WTC11 (cell line): ENCODE measurements around the gene MMP8.

Experiments used
- CBFB ChIP-seq: sonication (generic); formaldehyde crosslinking; IDR thresholded peaks from 2 replicates; pipeline ENCODE4 v1.8.1; 2022; ENCODE audit warnings: mild to moderate bottlenecking, low read depth, missing genetic modification reagents
- CREB1 ChIP-seq: sonication (generic); formaldehyde crosslinking; IDR thresholded peaks from 2 replicates; pipeline ENCODE4 v1.8.0; 2023; ENCODE audit warnings: mild to moderate bottlenecking, missing genetic modification reagents
- ETV6 ChIP-seq: sonication (generic); formaldehyde crosslinking; IDR thresholded peaks from 2 replicates; pipeline ENCODE4 v1.8.1; 2022; ENCODE audit warnings: mild to moderate bottlenecking, missing genetic modification reagents
- FOXK1 ChIP-seq: sonication (generic); formaldehyde crosslinking; IDR thresholded peaks from 2 replicates; pipeline ENCODE4 v1.8.0; 2022; ENCODE audit warnings: mild to moderate bottlenecking, moderate library complexity, missing genetic modification reagents
- NFYB ChIP-seq: sonication (generic); formaldehyde crosslinking; conservative IDR thresholded peaks from 2 replicates; pipeline ENCODE4 v1.8.0; 2022; ENCODE audit warnings: low read depth, missing genetic modification reagents
- ZNF263 ChIP-seq: sonication (generic); formaldehyde crosslinking; IDR thresholded peaks from 2 replicates; pipeline ENCODE4 v1.8.1; 2022; ENCODE audit warnings: low read depth, mild to moderate bottlenecking, moderate library complexity, missing genetic modification reagents
- ZNF671 ChIP-seq: fragments of 250-450 bp; sonication (Bioruptor Pico); IDR thresholded peaks from 2 replicates; pipeline ENCODE4 v1.8.0; 2021; ENCODE audit warnings: mild to moderate bottlenecking
- TF ChIP-seq, protein P1 (sequence below): fragments of 250-450 bp; sonication (Bioruptor Pico); IDR thresholded peaks from 2 replicates; pipeline ENCODE4 v2.1.2; 2022; ENCODE audit warnings: mild to moderate bottlenecking, moderate library complexity
- TF ChIP-seq, protein P2 (sequence below): fragments of 200-600 bp; IDR thresholded peaks from 2 replicates; pipeline ENCODE4 v1.8.0; 2022; ENCODE audit warnings: antibody characterized with exemption
- TF ChIP-seq, protein P3 (sequence below): sonication (generic); formaldehyde crosslinking; IDR thresholded peaks from 2 replicates; pipeline ENCODE4 v1.8.0; 2022; ENCODE audit warnings: mild to moderate bottlenecking, missing genetic modification reagents
- TF ChIP-seq, protein P4 (sequence below): sonication (generic); formaldehyde crosslinking; IDR thresholded peaks from 2 replicates; pipeline ENCODE4 v1.8.1; 2023; ENCODE audit warnings: mild to moderate bottlenecking, missing genetic modification reagents
- TF ChIP-seq, protein P5 (sequence below): sonication (generic); formaldehyde crosslinking; IDR thresholded peaks from 2 replicates; pipeline ENCODE4 v1.8.0; 2022; ENCODE audit warnings: missing genetic modification reagents
- TF ChIP-seq, protein P6 (sequence below): sonication (generic); formaldehyde crosslinking; IDR thresholded peaks from 2 replicates; pipeline ENCODE4 v1.8.1; 2023; ENCODE audit warnings: mild to moderate bottlenecking, missing genetic modification reagents, moderate library complexity

DNA sequence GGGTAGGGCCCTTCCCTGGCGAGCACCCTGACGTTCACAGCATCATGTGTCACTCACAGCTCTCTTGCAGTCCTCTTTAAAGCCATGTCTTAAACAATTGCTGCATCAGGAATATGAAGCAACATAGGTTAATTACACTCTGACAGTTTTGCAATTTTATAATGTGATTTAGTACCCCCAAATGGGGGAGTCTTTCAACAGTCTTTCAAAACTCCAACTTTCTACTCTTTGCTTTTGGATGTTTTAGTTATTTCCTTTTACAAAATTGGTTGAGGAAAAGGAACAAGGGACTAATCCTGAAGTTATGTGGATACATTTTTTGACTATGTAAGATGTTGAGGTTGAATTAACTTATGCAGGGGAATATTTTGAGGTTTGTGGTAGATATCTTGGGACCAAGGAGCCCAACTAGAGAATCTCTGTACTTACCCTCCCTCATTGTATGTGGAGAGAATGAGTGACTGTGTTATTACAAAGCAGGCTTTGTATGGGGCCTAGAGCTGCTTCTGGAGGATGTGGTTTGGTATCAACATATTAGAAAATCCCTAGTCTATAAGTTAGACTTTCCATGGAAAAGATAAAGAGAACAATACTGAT is at the start of gene MMP8:
- TF ChIP-seq CREB1 (no peak), NFYB (CRISPR knock-in tag) (no peak), ZNF263 (CRISPR knock-in tag) (no peak), CBFB (CRISPR knock-in tag) (no peak), ETV6 (CRISPR knock-in tag) (no peak), FOXK1 (CRISPR knock-in tag) (no peak), ZNF671 (no peak)
- TF ChIP-seq, protein P1, sequence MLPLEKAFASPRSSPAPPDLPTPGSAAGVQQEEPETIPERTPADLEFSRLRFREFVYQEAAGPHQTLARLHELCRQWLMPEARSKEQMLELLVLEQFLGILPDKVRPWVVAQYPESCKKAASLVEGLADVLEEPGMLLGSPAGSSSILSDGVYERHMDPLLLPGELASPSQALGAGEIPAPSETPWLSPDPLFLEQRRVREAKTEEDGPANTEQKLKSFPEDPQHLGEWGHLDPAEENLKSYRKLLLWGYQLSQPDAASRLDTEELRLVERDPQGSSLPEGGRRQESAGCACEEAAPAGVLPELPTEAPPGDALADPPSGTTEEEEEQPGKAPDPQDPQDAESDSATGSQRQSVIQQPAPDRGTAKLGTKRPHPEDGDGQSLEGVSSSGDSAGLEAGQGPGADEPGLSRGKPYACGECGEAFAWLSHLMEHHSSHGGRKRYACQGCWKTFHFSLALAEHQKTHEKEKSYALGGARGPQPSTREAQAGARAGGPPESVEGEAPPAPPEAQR (CRISPR knock-in tag): no peak
- TF ChIP-seq, protein P2, sequence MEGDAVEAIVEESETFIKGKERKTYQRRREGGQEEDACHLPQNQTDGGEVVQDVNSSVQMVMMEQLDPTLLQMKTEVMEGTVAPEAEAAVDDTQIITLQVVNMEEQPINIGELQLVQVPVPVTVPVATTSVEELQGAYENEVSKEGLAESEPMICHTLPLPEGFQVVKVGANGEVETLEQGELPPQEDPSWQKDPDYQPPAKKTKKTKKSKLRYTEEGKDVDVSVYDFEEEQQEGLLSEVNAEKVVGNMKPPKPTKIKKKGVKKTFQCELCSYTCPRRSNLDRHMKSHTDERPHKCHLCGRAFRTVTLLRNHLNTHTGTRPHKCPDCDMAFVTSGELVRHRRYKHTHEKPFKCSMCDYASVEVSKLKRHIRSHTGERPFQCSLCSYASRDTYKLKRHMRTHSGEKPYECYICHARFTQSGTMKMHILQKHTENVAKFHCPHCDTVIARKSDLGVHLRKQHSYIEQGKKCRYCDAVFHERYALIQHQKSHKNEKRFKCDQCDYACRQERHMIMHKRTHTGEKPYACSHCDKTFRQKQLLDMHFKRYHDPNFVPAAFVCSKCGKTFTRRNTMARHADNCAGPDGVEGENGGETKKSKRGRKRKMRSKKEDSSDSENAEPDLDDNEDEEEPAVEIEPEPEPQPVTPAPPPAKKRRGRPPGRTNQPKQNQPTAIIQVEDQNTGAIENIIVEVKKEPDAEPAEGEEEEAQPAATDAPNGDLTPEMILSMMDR: no peak
- TF ChIP-seq, protein P3, sequence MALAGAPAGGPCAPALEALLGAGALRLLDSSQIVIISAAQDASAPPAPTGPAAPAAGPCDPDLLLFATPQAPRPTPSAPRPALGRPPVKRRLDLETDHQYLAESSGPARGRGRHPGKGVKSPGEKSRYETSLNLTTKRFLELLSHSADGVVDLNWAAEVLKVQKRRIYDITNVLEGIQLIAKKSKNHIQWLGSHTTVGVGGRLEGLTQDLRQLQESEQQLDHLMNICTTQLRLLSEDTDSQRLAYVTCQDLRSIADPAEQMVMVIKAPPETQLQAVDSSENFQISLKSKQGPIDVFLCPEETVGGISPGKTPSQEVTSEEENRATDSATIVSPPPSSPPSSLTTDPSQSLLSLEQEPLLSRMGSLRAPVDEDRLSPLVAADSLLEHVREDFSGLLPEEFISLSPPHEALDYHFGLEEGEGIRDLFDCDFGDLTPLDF: no peak
- TF ChIP-seq, protein P4, sequence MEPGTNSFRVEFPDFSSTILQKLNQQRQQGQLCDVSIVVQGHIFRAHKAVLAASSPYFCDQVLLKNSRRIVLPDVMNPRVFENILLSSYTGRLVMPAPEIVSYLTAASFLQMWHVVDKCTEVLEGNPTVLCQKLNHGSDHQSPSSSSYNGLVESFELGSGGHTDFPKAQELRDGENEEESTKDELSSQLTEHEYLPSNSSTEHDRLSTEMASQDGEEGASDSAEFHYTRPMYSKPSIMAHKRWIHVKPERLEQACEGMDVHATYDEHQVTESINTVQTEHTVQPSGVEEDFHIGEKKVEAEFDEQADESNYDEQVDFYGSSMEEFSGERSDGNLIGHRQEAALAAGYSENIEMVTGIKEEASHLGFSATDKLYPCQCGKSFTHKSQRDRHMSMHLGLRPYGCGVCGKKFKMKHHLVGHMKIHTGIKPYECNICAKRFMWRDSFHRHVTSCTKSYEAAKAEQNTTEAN (CRISPR knock-in tag): no peak
- TF ChIP-seq, protein P5, sequence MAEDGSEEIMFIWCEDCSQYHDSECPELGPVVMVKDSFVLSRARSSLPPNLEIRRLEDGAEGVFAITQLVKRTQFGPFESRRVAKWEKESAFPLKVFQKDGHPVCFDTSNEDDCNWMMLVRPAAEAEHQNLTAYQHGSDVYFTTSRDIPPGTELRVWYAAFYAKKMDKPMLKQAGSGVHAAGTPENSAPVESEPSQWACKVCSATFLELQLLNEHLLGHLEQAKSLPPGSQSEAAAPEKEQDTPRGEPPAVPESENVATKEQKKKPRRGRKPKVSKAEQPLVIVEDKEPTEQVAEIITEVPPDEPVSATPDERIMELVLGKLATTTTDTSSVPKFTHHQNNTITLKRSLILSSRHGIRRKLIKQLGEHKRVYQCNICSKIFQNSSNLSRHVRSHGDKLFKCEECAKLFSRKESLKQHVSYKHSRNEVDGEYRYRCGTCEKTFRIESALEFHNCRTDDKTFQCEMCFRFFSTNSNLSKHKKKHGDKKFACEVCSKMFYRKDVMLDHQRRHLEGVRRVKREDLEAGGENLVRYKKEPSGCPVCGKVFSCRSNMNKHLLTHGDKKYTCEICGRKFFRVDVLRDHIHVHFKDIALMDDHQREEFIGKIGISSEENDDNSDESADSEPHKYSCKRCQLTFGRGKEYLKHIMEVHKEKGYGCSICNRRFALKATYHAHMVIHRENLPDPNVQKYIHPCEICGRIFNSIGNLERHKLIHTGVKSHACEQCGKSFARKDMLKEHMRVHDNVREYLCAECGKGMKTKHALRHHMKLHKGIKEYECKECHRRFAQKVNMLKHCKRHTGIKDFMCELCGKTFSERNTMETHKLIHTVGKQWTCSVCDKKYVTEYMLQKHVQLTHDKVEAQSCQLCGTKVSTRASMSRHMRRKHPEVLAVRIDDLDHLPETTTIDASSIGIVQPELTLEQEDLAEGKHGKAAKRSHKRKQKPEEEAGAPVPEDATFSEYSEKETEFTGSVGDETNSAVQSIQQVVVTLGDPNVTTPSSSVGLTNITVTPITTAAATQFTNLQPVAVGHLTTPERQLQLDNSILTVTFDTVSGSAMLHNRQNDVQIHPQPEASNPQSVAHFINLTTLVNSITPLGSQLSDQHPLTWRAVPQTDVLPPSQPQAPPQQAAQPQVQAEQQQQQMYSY: no peak
- TF ChIP-seq, protein P6, sequence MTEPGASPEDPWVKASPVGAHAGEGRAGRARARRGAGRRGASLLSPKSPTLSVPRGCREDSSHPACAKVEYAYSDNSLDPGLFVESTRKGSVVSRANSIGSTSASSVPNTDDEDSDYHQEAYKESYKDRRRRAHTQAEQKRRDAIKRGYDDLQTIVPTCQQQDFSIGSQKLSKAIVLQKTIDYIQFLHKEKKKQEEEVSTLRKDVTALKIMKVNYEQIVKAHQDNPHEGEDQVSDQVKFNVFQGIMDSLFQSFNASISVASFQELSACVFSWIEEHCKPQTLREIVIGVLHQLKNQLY (CRISPR knock-in tag): no peak
